HG02642 (cell line): Measurements from ENCODE around the gene EYA2.

Experiments used
- ATAC-seq: cut with Tn5 transposase; IDR thresholded peaks from one replicate; pipeline ENCODE4 v1.9.1; 2021; ENCODE audit warnings: mild to moderate bottlenecking; ENCODE audit not compliant: unreplicated experiment, poor library complexity

The EYA2 gene

GRCh38 chr20:46974669-46975434, 80.2 kb downstream of the EYA2 start:
- ATAC-seq = no peak

GRCh38 chr20:46975976-46976375, 81.3 kb downstream of the EYA2 start:
- no peak for ATAC-seq

GRCh38 chr20:46977204-46977603, 82.6 kb downstream of the EYA2 start:
- no peak for ATAC-seq

GRCh38 chr20:46977909-46978588, 83.4 kb downstream of the EYA2 start:
- no peak for ATAC-seq

GRCh38 chr20:46978951-46979491, 84.4 kb downstream of the EYA2 start:
- no peak for ATAC-seq

- no peak for ATAC-seq
Measured at GRCh38 chr20:46979603-46980241, 85.1 kb downstream of the EYA2 start.

GRCh38 chr20:46981184-46981583, 86.5 kb downstream of the EYA2 start:
- no peak for ATAC-seq

GRCh38 chr20:46983466-46983865, 88.8 kb downstream of the EYA2 start:
- no peak for ATAC-seq

- ATAC-seq = no peak
Measured at GRCh38 chr20:46984405-46984804, 89.8 kb downstream of the EYA2 start.

GRCh38 chr20:46985250-46985649, 90.6 kb downstream of the EYA2 start:
- no peak for ATAC-seq

GRCh38 chr20:46985671-46986070, 91.0 kb downstream of the EYA2 start:
- no peak for ATAC-seq

GRCh38 chr20:46987001-46987400, 92.4 kb downstream of the EYA2 start:
- no peak for ATAC-seq

GRCh38 chr20:46990017-46990595, 95.5 kb downstream of the EYA2 start:
- no peak for ATAC-seq

- ATAC-seq = no peak
Measured at GRCh38 chr20:46990596-46991104, 96.0 kb downstream of the EYA2 start.

- no peak for ATAC-seq
Measured at GRCh38 chr20:46991168-46991567, 96.5 kb downstream of the EYA2 start.

- ATAC-seq = no peak
Measured at GRCh38 chr20:46991880-46992639, 97.4 kb downstream of the EYA2 start.

- ATAC-seq = no peak
Measured at GRCh38 chr20:46992640-46993035, 98.0 kb downstream of the EYA2 start.

- no peak for ATAC-seq
Measured at GRCh38 chr20:46993465-46994095, 98.9 kb downstream of the EYA2 start.

- peak; percentile 91 for ATAC-seq
Measured at GRCh38 chr20:46994341-46994740, 99.7 kb downstream of the EYA2 start.
